SK-N-SH (cell line): ENCODE measurements around the gene PLEKHG2. TPM values are rescaled to one million over a fixed set of nuclear protein-coding genes. Genes with fewer than 3 reads are reported as not detected.

Experiments used
- CTCF ChIA-PET: fragments of 300-600, 350-600 bp; formaldehyde crosslinking; extraction: SDS; loops from one replicate; lab custom pipeline; 2021; lab: Yijun Ruan, JAX
- POLR2A ChIA-PET: fragments of 350-600 bp; sonication (Branson Sonifier 250); formaldehyde crosslinking; extraction: SDS; loops from one replicate; lab custom pipeline; 2020; ENCODE audit warnings: antibody characterized with exemption, inconsistent platforms; lab: Yijun Ruan, JAX
- DNase-seq: peaks from one replicate; pipeline ENCODE4 v3.0.0; 2012
- H2AFZ ChIP-seq: fragments of 200-600 bp; sonication (generic); 2 replicates; pipeline ENCODE4 v1.8.1; 2016; ENCODE audit warnings: antibody characterized with exemption, mild to moderate bottlenecking, low read depth
- H3F3A ChIP-seq: fragments of 200-600 bp; sonication (generic); replicated peaks from 2 replicates; pipeline ENCODE3; 2016; ENCODE audit warnings: antibody characterized with exemption, mild to moderate bottlenecking; ENCODE audit not compliant: insufficient read depth
- H3K27ac ChIP-seq, 2 experiments: fragments of 200-500 bp in 1 of 2; fragments of 200-600 bp in 1 of 2; sonication (Bioruptor generic) in 1 of 2; sonication (generic), shearing (Covaris generic) in 1 of 2; 2 replicates each; pipeline versions ENCODE4 v1.5.1 to v1.6.1; 2014 to 2016; ENCODE audit warnings: low read depth in 2 of 2, inconsistent platforms in 1 of 2, low read length in 1 of 2, mild to moderate bottlenecking in 1 of 2, mixed read lengths in 1 of 2
- H3K27me3 ChIP-seq: fragments of 200-600 bp; sonication (generic), shearing (Covaris generic); 2 replicates; pipeline ENCODE4 v1.6.1; 2016; ENCODE audit warnings: mixed run types; ENCODE audit not compliant: insufficient read depth
- H3K36me3 ChIP-seq, 2 experiments: fragments of 200-500 bp in 1 of 2; fragments of 200-600 bp in 1 of 2; sonication (Bioruptor generic) in 1 of 2; sonication (generic) in 1 of 2; replicated peaks in 1 of 2; 2 replicates each; pipeline versions ENCODE3 to v1.5.1; 2014 to 2016; ENCODE audit warnings: low read length in 1 of 2, mild to moderate bottlenecking in 1 of 2; ENCODE audit not compliant: insufficient read depth in 2 of 2, control insufficient read depth in 1 of 2
- H3K4me1 ChIP-seq, 2 experiments: fragments of 200-500 bp in 1 of 2; fragments of 200-600 bp in 1 of 2; sonication (Bioruptor generic) in 1 of 2; sonication (generic), shearing (Covaris generic) in 1 of 2; 2 replicates each; pipeline versions ENCODE4 v1.5.1 to v1.6.1; 2014 to 2016; ENCODE audit warnings: low read depth in 1 of 2, low read length in 1 of 2, mixed run types in 1 of 2; ENCODE audit not compliant: insufficient read depth in 2 of 2, control insufficient read depth in 1 of 2
- H3K4me2 ChIP-seq: fragments of 200-600 bp; sonication (generic), shearing (Covaris generic); 2 replicates; pipeline ENCODE4 v1.6.1; 2017; ENCODE audit warnings: mixed run types
- H3K4me3 ChIP-seq, 2 experiments: fragments of 200-500 bp in 1 of 2; fragments of 200-600 bp in 1 of 2; sonication (Bioruptor generic) in 1 of 2; sonication (generic), shearing (Covaris generic) in 1 of 2; 2 replicates each; pipeline versions ENCODE4 v1.5.1 to v1.8.1; 2014 to 2016; ENCODE audit warnings: low read depth in 2 of 2, inconsistent platforms in 1 of 2, low read length in 1 of 2, mild to moderate bottlenecking in 1 of 2, mixed read lengths in 1 of 2, moderate library complexity in 1 of 2
- H3K79me2 ChIP-seq: fragments of 200-600 bp; sonication (generic); 2 replicates; pipeline ENCODE4 v1.8.1; 2017; ENCODE audit warnings: mild to moderate bottlenecking; ENCODE audit not compliant: insufficient read depth
- H3K9ac ChIP-seq: fragments of 200-600 bp; sonication (generic); 2 replicates; pipeline ENCODE4 v1.6.1; 2017; ENCODE audit warnings: mixed run types
- H3K9me2 ChIP-seq: fragments of 200-600 bp; sonication (generic); 2 replicates; pipeline ENCODE4 v1.6.1; 2017; ENCODE audit warnings: mixed run types
- H3K9me3 ChIP-seq: fragments of 200-600 bp; sonication (generic); 2 replicates; pipeline ENCODE4 v1.6.1; 2017; ENCODE audit warnings: mixed run types, mild to moderate bottlenecking, moderate library complexity
- H4K20me1 ChIP-seq: fragments of 200-600 bp; sonication (generic); 2 replicates; pipeline ENCODE4 v1.6.1; 2017; ENCODE audit warnings: mild to moderate bottlenecking, mixed run types; ENCODE audit not compliant: insufficient read depth
- CTCF ChIP-seq: fragments of 200-600 bp; sonication (generic); IDR thresholded peaks from 2 replicates; pipeline ENCODE4 v1.6.1; 2017; ENCODE audit warnings: antibody characterized with exemption, mild to moderate bottlenecking, moderate library complexity
- FOXJ3 ChIP-seq: sonication (generic); formaldehyde crosslinking; IDR thresholded peaks from 2 replicates; pipeline ENCODE4 v1.5.1; 2020; ENCODE audit warnings: mild to moderate bottlenecking, missing genetic modification reagents
- FOXM1 ChIP-seq: IDR thresholded peaks from 2 replicates; pipeline ENCODE4 v1.4.0; 2012; ENCODE audit warnings: low read depth, mild to moderate bottlenecking
- MXI1 ChIP-seq: IDR thresholded peaks from 2 replicates; pipeline ENCODE4 v1.6.1; 2012; ENCODE audit warnings: mild to moderate bottlenecking, low read depth, low read length, improper control_type of control experiment
- NRF1 ChIP-seq: IDR thresholded peaks from 2 replicates; pipeline ENCODE4 v1.6.1; 2012; ENCODE audit warnings: low read depth, mild to moderate bottlenecking, low read length
- POLR2AphosphoS5 ChIP-seq: IDR thresholded peaks from 2 replicates; pipeline ENCODE4 v1.6.1; 2012; ENCODE audit warnings: low read depth, low read length
- RXRA ChIP-seq: IDR thresholded peaks from 2 replicates; pipeline ENCODE4 v1.4.0; 2012; ENCODE audit warnings: low read depth, mild to moderate bottlenecking, borderline replicate concordance
- SIN3A ChIP-seq: IDR thresholded peaks from 2 replicates; pipeline ENCODE4 v1.6.1; 2012; ENCODE audit warnings: low read depth, mild to moderate bottlenecking, low read length, moderate library complexity, borderline replicate concordance
- SMC3 ChIP-seq: IDR thresholded peaks from 2 replicates; pipeline ENCODE4 v1.6.1; 2012; ENCODE audit warnings: low read depth, low read length, improper control_type of control experiment
- YY1 ChIP-seq: IDR thresholded peaks from 2 replicates; pipeline ENCODE4 v1.4.0; 2012; ENCODE audit warnings: low read depth, mild to moderate bottlenecking
- WGBS: methylation state at CpG from one replicate; pipeline ENCODE4 v1.1.6; 2017; ENCODE audit warnings: low lambda C conversion rate; 5-methylcytosine and 5-hydroxymethylcytosine counted together
- polyA plus RNA-seq, 3 experiments: library from polyadenylated mRNA; depleted of rRNA; stranded (reverse); fragments of >200 nt; gene quantifications; 2 replicates each; pipeline ENCODE4 v1.2.3, GENCODE V29; 2012
- TF ChIP-seq, protein P1 (sequence below): IDR thresholded peaks from 2 replicates; pipeline ENCODE4 v1.6.1; 2012; ENCODE audit warnings: mild to moderate bottlenecking, low read depth, low read length, moderate library complexity
- TF ChIP-seq, protein P2 (sequence below): IDR thresholded peaks from 2 replicates; pipeline ENCODE4; 2012

PLEKHG2 gene
- polyA plus RNA-seq, 1 of the 3 experiments (the other 2 are of a cell fraction): 13.6 TPM

DNA sequence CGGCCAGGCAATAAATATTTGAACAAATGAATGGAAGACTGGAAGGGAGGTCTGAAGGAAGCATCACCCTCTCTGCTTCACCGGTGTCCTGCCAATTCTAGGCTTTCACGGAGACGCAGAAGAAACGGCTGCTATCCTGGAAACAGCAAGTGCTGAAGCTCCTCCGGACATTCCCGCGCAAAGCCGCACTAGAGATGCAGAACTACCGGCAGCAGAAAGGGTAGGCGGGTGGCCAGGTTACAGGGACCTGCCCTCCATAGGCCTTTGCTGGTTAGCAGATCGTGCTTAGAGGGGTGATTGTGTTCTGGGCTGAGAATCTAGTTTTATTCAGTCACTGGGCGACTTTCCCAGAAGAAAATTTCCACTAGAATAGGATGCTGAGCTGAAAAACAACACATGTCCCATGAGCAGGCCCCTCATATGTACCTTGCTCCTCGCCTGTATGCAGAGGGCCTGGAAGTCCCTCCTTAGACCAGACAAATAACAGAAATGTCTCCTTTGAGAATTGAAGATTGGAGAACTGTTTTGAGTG is 32.5 kb upstream of the PLEKHG2 start:
- Histone ChIP-seq H3K36me3 (peaks cover 41 to 82% of the 10 kb centered on the region in 2 experiments), H2AFZ (no peak overlapping the region), H3K27me3 (no peaks in the 10 kb centered on the region), H3K4me3 (no peak overlapping the region), H3K79me2 (no peaks in the 10 kb centered on the region), H3K9me2 (no peaks in the 10 kb centered on the region), H3K9me3 (no peaks in the 10 kb centered on the region), H3K4me1 (no peaks in the 10 kb centered on the region), H3K9ac (no peak overlapping the region), H4K20me1 (no peaks in the 10 kb centered on the region), H3F3A (peaks cover 6% of the 10 kb centered on the region), H3K27ac (no peak overlapping the region), H3K4me2 (no peak overlapping the region)
- ChIA-PET CTCF (no interaction called here), POLR2A (no interaction called here)
- TF ChIP-seq YY1: no peak
- TF ChIP-seq, protein P1, sequence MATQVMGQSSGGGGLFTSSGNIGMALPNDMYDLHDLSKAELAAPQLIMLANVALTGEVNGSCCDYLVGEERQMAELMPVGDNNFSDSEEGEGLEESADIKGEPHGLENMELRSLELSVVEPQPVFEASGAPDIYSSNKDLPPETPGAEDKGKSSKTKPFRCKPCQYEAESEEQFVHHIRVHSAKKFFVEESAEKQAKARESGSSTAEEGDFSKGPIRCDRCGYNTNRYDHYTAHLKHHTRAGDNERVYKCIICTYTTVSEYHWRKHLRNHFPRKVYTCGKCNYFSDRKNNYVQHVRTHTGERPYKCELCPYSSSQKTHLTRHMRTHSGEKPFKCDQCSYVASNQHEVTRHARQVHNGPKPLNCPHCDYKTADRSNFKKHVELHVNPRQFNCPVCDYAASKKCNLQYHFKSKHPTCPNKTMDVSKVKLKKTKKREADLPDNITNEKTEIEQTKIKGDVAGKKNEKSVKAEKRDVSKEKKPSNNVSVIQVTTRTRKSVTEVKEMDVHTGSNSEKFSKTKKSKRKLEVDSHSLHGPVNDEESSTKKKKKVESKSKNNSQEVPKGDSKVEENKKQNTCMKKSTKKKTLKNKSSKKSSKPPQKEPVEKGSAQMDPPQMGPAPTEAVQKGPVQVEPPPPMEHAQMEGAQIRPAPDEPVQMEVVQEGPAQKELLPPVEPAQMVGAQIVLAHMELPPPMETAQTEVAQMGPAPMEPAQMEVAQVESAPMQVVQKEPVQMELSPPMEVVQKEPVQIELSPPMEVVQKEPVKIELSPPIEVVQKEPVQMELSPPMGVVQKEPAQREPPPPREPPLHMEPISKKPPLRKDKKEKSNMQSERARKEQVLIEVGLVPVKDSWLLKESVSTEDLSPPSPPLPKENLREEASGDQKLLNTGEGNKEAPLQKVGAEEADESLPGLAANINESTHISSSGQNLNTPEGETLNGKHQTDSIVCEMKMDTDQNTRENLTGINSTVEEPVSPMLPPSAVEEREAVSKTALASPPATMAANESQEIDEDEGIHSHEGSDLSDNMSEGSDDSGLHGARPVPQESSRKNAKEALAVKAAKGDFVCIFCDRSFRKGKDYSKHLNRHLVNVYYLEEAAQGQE: no peak
- TF ChIP-seq CTCF: no peak
- 93% methylated on average over 12 of the region's 14 CpGs for WGBS
- DNase-seq: no peak

- no peak for DNase-seq
- Histone ChIP-seq H4K20me1 (no peaks in the 10 kb centered on the region), H3K4me1 (no peaks in the 10 kb centered on the region), H3K9ac (no peak overlapping the region), H3K4me3 (no peak overlapping the region), H3F3A (peaks cover 13% of the 10 kb centered on the region), H3K36me3 (peaks cover 41 to 82% of the 10 kb centered on the region in 2 experiments)
- 93% methylated on average over 11 of the region's 17 CpGs for WGBS
- TF ChIP-seq SIN3A (no peak), NRF1 (no peak), SMC3 (no peak), FOXM1 (no peak), FOXJ3 (CRISPR knock-in tag) (no peak), RXRA (no peak), MXI1 (no peak), POLR2AphosphoS5 (no peak)
- TF ChIP-seq, protein P2, sequence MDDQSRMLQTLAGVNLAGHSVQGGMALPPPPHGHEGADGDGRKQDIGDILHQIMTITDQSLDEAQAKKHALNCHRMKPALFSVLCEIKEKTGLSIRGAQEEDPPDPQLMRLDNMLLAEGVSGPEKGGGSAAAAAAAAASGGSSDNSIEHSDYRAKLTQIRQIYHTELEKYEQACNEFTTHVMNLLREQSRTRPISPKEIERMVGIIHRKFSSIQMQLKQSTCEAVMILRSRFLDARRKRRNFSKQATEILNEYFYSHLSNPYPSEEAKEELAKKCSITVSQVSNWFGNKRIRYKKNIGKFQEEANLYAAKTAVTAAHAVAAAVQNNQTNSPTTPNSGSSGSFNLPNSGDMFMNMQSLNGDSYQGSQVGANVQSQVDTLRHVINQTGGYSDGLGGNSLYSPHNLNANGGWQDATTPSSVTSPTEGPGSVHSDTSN: no peak
- TF ChIP-seq, all 33 proteins: peak for 0
- no peak overlapping the region for H2AFZ ChIP-seq
- no peak overlapping the region for H3K27ac ChIP-seq
- no peaks in the 10 kb centered on the region for H3K9me2 ChIP-seq
- H3K79me2 ChIP-seq: no peaks in the 10 kb centered on the region
- ChIA-PET CTCF (interaction anchor here (0.5 to 0.6 kb wide), 2 partner anchors 18 to 435 kb away, joined by 3 read pairs; no protein-coding TSS in a partner anchor), POLR2A (no interaction called here)
- no peaks in the 10 kb centered on the region for H3K27me3 ChIP-seq
- no peak overlapping the region for H3K4me2 ChIP-seq
- H3K9me3 ChIP-seq: no peaks in the 10 kb centered on the region
Measured at GRCh38 chr19:39380521-39381502, 31.7 kb upstream of the PLEKHG2 start.
